Esophagus squamous epithelium (tissue), 5 donors: ENCODE data around the gene HOXA11. TPM values are rescaled to one million over a fixed set of nuclear protein-coding genes. Genes with fewer than 3 reads are reported as not detected.

ENCODE experiments used
- DNase-seq: peaks from one replicate; lab custom pipeline; 2025; lab: John Stamatoyannopoulos, UW
- H3K27ac ChIP-seq, 4 donors: fragments of 200-600 bp; sonication (generic); one replicate each; pipeline ENCODE4 v1.5.1; 2016 to 2019; ENCODE audit warnings: mild to moderate bottlenecking in 1 of 4
- H3K27me3 ChIP-seq, 4 donors: fragments of 200-600 bp; sonication (generic); 1 replicate in 3 of 4; 2 replicates in 1 of 4; pipeline versions ENCODE4 v1.5.1 to v1.6.0; 2017 to 2021; ENCODE audit warnings: antibody characterized with exemption in 1 of 4
- H3K36me3 ChIP-seq, 3 donors: fragments of 200-600 bp; sonication (generic); one replicate each; pipeline ENCODE4 v1.5.1; 2016 to 2019
- H3K4me1 ChIP-seq, 3 donors: fragments of 200-600 bp; sonication (generic); one replicate each; pipeline ENCODE4 v1.5.1; 2017 to 2019
- H3K4me3 ChIP-seq, 4 donors: fragments of 200-600 bp; sonication (generic); 1 replicate in 3 of 4; 2 replicates in 1 of 4; pipeline ENCODE4 v1.5.1; 2016 to 2019; ENCODE audit warnings: mild to moderate bottlenecking in 2 of 4, moderate library complexity in 1 of 4
- H3K9me3 ChIP-seq, 3 donors: fragments of 200-600 bp; sonication (generic); one replicate each; pipeline ENCODE4 v1.5.1; 2016 to 2019
- POLR2A ChIP-seq, 4 donors: fragments of 450-650 bp; IDR thresholded peaks; one replicate each; pipeline ENCODE4 v1.6.1; 2017; ENCODE audit warnings: antibody characterized with exemption in 4 of 4, mild to moderate bottlenecking in 4 of 4, moderate library complexity in 3 of 4
- WGBS, 2 donors: methylation state at CpG; one replicate each; pipeline ENCODE4 v1.1.5; 2018; 5-methylcytosine and 5-hydroxymethylcytosine counted together
- intact Hi-C: fragments of 100-400 bp; cut with DNase I; formaldehyde crosslinking; loops from one replicate; pipeline ENCODE4 v1.15.0; 2022
- total RNA-seq, 4 donors: library from RNA; depleted of rRNA; stranded (reverse); fragments of >200 nt; gene quantifications; one replicate each; pipeline ENCODE4 v1.1.0, GENCODE V29; 2016
- TF ChIP-seq, protein P1 (sequence below), 6 experiments: fragments of 450-650 bp in 4 of 6; fragments of 200-600 bp in 2 of 6; sonication (generic) in 2 of 6; IDR thresholded peaks; one replicate each; pipeline ENCODE4 v1.5.1; 2016 to 2019; ENCODE audit warnings: antibody characterized with exemption in 6 of 6, mild to moderate bottlenecking in 4 of 6, moderate library complexity in 4 of 6
- donor health status: DM: yes; HTN: yes; CAD: no.

HOXA11 gene
- total RNA-seq, 4 donors from 2014 or later, result not detected

DNA sequence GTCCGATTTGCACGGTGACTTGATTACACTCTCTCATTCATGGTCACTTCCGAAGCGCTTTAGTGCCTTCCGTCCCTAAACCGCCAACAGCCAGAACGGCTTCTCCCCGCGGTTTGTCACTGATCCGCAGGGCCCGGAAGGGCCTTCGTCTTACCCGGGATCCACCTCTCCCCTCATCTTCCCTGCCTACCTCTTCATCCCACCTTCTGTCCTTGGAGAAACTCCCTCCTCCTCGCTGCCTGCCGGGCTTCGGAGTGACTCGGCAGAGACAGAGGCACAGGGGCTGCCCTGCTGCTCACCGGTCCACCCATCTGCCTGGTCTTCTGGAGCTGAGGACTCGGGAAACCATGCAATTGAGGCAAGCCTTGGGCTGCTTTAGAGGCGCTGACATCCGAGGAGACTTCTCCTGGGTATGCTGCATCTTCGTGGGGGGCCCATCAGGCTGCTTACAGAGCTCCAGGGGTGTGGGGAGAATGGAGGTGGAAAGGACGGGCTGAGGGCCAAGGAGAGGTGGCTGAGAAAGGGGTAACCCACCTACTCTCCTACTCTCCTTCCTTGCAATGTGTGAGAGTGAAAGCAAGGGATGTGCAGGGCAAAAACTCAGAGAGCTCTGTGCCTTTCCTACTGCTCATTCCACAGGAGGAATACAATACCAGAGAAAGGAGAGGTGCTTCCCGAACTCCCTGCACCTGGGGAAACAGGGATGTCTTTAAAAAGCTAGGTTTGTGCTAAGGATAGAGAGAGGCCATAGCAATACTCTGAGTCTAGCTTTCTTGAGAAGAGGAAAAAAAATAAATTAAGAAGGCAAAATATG, 1.0 kb upstream of the HOXA11 start:
- H3K4me1 ChIP-seq, result peaks cover 31 to 60% (median 47%) of the 10 kb centered on the region in 3 donors
- intact Hi-C loops, result no loop called here
- TF ChIP-seq POLR2A (IDR thresholded peaks at IDR 0.05), result no peak
- TF ChIP-seq, protein P1, sequence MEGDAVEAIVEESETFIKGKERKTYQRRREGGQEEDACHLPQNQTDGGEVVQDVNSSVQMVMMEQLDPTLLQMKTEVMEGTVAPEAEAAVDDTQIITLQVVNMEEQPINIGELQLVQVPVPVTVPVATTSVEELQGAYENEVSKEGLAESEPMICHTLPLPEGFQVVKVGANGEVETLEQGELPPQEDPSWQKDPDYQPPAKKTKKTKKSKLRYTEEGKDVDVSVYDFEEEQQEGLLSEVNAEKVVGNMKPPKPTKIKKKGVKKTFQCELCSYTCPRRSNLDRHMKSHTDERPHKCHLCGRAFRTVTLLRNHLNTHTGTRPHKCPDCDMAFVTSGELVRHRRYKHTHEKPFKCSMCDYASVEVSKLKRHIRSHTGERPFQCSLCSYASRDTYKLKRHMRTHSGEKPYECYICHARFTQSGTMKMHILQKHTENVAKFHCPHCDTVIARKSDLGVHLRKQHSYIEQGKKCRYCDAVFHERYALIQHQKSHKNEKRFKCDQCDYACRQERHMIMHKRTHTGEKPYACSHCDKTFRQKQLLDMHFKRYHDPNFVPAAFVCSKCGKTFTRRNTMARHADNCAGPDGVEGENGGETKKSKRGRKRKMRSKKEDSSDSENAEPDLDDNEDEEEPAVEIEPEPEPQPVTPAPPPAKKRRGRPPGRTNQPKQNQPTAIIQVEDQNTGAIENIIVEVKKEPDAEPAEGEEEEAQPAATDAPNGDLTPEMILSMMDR (IDR thresholded peaks at IDR 0.05), result no peak

DNA sequence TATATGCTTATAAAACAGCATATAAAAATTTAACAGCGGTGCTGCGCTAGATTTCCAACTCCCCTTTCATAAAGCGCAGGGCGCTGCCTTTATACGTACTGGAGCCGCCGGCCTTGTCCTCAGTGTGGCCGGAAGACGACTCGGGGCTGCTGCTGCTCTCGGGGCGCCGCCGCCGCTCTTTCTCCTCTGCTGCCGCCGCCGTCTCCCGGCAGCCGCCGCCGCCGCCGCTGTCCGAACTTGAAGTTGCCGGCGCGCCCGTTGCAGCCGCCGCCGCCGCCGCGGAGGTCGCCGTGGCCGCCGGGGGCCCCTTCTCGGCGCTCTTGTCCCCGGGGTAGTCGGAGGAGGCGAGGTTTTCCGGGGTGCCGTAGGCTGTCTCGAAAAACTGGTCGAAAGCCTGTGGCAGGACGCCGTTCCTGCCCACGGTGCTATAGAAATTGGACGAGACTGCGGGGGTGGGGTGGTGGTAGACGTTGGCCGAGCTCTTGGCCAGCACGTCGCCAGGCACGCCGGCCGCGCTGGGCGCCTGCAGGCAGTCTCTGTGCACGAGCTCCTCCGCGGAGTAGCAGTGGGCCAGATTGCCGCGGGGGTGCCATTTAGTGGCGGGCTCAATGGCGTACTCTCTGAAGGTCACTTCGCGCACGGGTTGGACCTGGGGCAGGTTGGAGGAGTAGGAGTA, 557 bp downstream of the HOXA11 start:
- WGBS, 2 donors, result 7 to 11% methylated on average over 9 to 19 of the region's 72 CpGs

More for the DNA sequence above, 1.0 kb upstream of the HOXA11 start:
- H3K27me3 ChIP-seq, result peaks cover 57 to 100% (median 89%) of the 10 kb centered on the region in 4 donors
- no peak for DNase-seq
- H3K9me3 ChIP-seq, result no peaks in the 10 kb centered on the region
- WGBS, 2 donors, result 13 to 15% methylated on average over 15 to 17 of the region's 24 CpGs
- H3K27ac ChIP-seq, result no peak overlapping the region
- no peak overlapping the region for H3K4me3 ChIP-seq
- no peaks in the 10 kb centered on the region for H3K36me3 ChIP-seq

GRCh38 chr7:27183682-27184336, 1.2 kb downstream of the HOXA11 start:
- H3K27me3 ChIP-seq, result peaks cover 51 to 100% (median 87%) of the 10 kb centered on the region in 4 donors
- H3K4me3 ChIP-seq, result peak overlapping the region; percentile 20 to 66 (median 33)

More for the DNA sequence above, 557 bp downstream of the HOXA11 start:
- H3K36me3 ChIP-seq, result no peaks in the 10 kb centered on the region
- H3K27me3 ChIP-seq, result peaks cover 51 to 100% (median 88%) of the 10 kb centered on the region in 4 donors
- no peak overlapping the region for H3K27ac ChIP-seq
- DNase-seq, result no peak
- no peaks in the 10 kb centered on the region for H3K9me3 ChIP-seq
- intact Hi-C loops, result no loop called here
- TF ChIP-seq, protein P1 (IDR thresholded peaks at IDR 0.05), result no peak
- TF ChIP-seq POLR2A (IDR thresholded peaks at IDR 0.05), result no peak
- H3K4me1 ChIP-seq, result peaks cover 36 to 68% (median 51%) of the 10 kb centered on the region in 3 donors
- peak overlapping the region; percentile 20 to 66 (median 33) for H3K4me3 ChIP-seq

DNA sequence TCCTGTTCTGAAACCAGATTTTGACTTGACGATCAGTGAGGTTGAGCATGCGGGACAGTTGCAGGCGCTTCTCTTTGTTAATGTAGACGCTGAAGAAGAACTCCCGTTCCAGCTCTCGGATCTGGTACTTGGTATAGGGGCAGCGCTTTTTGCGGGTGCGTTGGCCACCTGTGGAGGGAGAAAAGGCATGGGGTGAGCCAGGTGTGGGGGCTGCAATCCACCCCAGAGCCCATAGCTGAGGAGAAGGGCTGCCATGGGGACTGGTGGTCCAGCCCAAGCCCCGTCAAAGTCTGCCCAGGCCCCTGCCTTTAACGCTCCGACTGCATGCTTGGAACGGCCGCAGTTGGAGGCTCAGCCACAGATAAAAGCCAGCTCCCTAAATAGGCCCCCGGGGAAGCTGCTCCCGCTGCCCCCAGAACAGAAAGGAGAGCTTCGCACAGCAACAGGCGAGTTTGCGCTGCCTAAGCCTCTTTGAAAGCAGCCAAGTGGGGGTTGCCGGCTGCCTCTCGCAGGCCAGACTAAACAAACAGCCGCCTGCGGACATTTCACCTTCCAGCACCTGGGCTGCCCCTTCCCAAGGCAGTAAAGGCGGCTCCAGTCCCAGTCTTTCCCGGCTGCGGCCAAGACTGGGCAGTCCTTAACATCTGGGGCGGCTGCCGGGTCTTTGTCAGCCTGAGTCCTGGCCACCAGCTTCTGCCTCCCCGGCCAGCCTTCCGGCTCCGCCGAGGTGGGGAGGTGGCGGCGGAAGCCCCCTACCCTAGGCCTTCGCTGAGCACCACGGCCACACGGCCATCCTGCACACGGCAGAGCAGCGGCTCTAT, 2.0 kb downstream of the HOXA11 start:
- H3K27me3 ChIP-seq, result peaks cover 47 to 100% (median 83%) of the 10 kb centered on the region in 4 donors
- H3K27ac ChIP-seq, result no peak overlapping the region
- no peaks in the 10 kb centered on the region for H3K9me3 ChIP-seq
- no peaks in the 10 kb centered on the region for H3K36me3 ChIP-seq
- intact Hi-C loops, result no loop called here
- TF ChIP-seq POLR2A (IDR thresholded peaks at IDR 0.05), result no peak
- TF ChIP-seq, protein P1 (IDR thresholded peaks at IDR 0.05), result no peak
- H3K4me3 ChIP-seq, result no peak overlapping the region
- H3K4me1 ChIP-seq, result peaks cover 27 to 57% (median 39%) of the 10 kb centered on the region in 3 donors
- 30 to 33% methylated on average over 9 to 13 of the region's 39 CpGs for WGBS, 2 donors
- no peak for DNase-seq

More at GRCh38 chr7:27183682-27184336, 1.2 kb downstream of the HOXA11 start:
- intact Hi-C loops, result no loop called here
- no peaks in the 10 kb centered on the region for H3K36me3 ChIP-seq
- TF ChIP-seq POLR2A (IDR thresholded peaks at IDR 0.05), result no peak
- TF ChIP-seq, protein P1 (IDR thresholded peaks at IDR 0.05), result no peak
- H3K9me3 ChIP-seq, result no peaks in the 10 kb centered on the region
- DNase-seq, result no peak
- H3K27ac ChIP-seq, result no peak overlapping the region
- peaks cover 31 to 65% (median 47%) of the 10 kb centered on the region in 3 donors for H3K4me1 ChIP-seq
- 6 to 12% methylated on average over 27 to 29 of the region's 30 CpGs for WGBS, 2 donors
